ENCODE results near the gene GJE1.

The GJE1 gene

GRCh38 chr6:142182004-142182403 is 49.3 kb downstream of the GJE1 start:
- no peak for TF ChIP-seq CTCF (IDR thresholded peaks at IDR 0.05; ENCODE audit: insufficient read depth, missing control alignments)
- no peak for FAIRE-seq
- no peak for DNase-seq (ENCODE audit: insufficient read length, low spot score)

GRCh38 chr6:142183351-142183750 is 50.6 kb downstream of the GJE1 start:
- DNase-seq (ENCODE audit: insufficient read length, low spot score) (no peak), FAIRE-seq (no peak)
- no peak for TF ChIP-seq CTCF (IDR thresholded peaks at IDR 0.05; ENCODE audit: insufficient read depth, missing control alignments)

- no peak for TF ChIP-seq CTCF (IDR thresholded peaks at IDR 0.05; ENCODE audit: insufficient read depth, missing control alignments)
- no peak for FAIRE-seq
- no peak for DNase-seq (ENCODE audit: insufficient read length, low spot score)
Measured at GRCh38 chr6:142184307-142184706, 51.6 kb downstream of the GJE1 start.
